Stimulated activated CD8-positive, alpha-beta memory T cell treated with anti-CD3 and anti-CD28 coated beads, Interleukin-15, amount 100 ng/mL, for 4 hours (primary cell): ENCODE results near the gene ARHGAP31.
"Not testable (repeated sequence)": the region's sequence is repeated elsewhere in the genome, so short reads cannot be mapped to it uniquely, and the experiment has no call there.

Source experiments
- DNase-seq, 2 donors: peaks; one replicate each; pipeline ENCODE4 v3.0.0-alpha.2; 2020; ENCODE audit warnings: low read depth in 2 of 2

Gene ARHGAP31

DNA sequence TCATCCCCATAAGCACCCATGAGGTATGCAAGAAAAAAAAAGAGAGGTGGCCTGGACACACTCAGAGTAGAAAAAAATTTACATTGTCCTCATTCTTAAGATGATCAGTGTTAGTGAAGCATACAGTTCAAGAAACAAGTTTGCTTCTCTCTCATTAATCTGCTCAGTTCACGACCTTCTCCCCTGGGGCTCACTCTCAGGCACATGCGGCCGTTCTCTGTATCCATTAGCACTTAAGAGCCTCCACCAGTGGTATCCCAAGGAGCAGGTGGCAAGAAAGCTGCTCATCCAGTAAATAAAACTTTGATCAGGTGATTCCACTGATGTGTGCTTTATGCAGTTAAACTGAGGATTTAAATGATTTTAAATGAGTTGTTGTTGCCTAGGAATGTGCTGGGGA, 57.4 kb downstream of the ARHGAP31 start:
- no peak for DNase-seq

DNA sequence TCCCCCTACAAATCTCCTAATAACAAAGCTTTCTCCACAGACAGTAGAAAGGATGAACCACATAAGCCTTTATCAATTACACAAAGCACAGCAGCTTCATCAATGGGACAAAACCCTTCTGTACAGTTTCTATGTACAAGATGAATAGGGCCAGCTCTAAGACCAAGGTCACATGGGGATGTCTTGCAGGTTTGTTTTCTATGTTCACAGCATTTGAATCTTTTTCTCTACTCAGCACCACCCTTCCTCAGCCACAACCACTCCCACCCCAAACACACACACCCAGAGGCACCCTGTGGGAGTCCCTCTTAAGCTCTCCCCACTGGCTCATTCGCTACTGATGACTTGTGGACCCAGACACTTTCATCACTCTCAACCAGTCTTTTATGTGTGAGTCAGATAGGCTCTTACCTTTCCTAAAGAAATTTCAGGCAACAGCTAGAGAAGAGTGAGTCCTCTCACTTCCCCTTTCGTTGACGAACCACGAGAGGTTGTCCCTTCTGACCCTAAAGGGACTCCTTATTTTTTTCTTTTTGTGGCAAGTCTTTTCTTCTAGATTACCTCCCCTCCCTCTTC, 57.9 kb downstream of the ARHGAP31 start:
- peak; percentile 40 to 43 for DNase-seq

DNA sequence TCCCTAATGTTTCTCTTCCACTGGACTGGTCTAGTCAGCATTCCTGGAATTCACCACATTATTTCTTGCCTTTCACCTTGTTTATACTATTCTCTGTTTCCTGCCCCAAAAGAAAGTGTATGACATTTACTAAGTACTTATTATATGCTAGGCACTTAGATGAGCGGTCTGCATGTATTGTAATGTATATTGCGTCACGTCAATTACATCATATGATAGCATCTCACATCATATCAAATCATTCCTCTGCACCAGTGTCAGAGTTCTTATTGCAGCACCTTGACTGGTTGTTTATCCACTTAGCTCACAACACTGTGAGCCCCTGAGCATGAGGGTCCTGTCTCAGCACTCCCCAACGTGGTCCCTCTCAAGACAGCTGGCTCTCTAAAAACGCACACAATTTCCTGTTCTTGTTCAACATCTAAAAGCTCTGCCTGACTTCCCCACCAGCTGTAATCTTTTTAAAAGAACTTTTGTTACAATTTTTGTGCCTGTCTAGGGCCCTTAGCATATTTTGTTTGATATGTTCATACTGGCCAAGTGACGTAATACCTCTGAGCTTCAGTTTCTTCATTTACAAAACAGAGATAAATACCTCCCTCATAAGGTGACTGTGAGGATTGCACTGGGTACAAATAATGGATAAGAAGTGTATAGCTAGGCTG, 58.8 kb downstream of the ARHGAP31 start:
- no peak for DNase-seq

DNA sequence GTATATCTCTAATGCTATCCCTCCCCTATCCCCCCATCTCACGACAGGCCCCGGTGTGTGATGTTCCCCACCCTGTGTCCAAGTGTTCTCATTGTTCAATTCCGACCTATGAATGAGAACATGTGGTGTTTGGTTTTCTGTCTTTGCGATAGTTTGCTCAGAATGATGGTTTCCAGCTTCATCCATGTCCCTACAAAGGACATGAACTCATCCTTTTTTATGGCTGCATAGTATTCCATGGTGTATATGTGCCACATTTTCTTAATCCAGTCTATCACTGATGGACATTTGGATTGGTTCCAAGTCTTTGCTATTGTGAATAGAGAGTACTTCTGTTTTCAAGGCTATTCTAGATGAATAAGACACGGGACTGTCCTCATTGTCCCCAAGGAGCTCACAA, 61.4 kb downstream of the ARHGAP31 start:
- not testable (repeated sequence) for DNase-seq

DNA sequence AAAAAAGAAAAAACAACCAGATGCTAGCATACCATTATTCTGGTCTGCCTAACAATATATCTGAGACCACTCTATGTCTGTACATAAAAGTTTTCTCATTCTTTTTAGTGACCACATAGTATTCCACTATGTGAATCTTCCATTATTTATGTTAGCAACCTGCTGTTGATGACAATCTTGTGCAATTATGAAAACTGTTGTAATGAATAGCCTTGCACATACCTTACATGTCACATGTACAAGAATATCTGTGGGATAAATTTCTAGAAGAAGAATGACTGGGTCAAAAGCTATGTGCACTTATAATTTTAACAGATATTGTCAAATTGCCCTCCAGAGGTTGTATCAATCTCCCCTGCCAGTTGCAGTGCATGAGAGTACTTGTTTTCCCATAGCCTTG, 62.5 kb downstream of the ARHGAP31 start:
- DNase-seq, result no peak

DNA sequence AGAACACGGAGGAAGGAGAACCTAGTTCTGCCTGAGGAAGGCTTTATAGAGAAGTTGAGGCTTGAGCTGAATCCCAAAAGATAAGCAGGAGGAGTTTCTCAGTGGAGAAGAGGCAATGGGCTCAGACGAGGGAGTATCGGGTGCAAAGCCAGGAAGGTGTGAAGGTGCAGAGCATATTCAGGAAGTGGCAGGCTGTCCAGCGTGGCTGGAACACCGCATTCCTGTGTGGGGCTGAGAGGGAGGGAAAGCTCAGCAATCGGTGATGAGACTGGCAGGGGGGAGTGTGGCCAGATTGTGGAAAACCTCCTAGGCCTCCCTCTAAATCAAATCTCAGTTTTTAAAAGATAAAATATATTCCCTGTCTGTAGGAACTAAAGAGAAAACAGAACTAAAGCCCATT, 63.0 kb downstream of the ARHGAP31 start:
- no peak for DNase-seq

DNA sequence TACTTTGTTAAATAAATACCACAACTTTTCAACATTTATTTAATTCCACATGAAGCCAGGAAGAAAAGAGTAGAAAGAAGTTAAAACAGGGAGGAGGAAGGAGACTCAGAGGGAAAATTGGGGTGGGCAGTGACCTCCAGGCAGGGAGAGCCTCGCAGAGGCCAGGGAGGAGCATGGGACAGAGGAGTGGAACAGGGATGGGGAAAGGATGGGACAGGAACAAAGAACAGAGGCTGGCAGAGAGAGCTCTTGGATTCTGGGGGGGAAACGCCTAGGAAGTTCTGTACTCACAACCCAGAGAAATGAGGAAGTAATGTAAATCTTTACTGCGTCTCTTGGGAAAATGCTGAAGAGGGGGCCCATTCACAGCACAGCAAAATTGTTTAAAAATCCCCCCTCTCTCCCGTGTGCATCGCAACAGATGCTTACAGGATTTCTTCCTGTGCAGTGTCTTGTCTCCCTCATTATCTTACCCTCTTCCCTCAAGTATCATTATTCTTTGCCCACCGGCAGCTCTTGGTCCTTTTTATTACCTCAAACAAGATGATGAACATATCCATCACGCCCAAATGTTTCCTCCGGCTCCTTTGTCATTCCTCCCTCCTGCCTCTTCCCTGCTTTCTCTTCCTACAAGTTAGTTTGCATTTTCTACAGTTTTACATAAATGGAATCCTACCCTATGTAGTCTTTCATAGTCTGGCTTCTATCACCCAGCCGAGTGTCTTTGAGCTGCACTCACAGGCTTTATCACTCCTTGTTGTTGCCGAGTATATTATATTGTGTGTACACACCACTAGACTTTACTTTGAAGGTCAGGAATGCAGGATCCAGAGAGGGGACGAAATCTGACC, 65.5 kb downstream of the ARHGAP31 start:
- DNase-seq, result no peak

DNA sequence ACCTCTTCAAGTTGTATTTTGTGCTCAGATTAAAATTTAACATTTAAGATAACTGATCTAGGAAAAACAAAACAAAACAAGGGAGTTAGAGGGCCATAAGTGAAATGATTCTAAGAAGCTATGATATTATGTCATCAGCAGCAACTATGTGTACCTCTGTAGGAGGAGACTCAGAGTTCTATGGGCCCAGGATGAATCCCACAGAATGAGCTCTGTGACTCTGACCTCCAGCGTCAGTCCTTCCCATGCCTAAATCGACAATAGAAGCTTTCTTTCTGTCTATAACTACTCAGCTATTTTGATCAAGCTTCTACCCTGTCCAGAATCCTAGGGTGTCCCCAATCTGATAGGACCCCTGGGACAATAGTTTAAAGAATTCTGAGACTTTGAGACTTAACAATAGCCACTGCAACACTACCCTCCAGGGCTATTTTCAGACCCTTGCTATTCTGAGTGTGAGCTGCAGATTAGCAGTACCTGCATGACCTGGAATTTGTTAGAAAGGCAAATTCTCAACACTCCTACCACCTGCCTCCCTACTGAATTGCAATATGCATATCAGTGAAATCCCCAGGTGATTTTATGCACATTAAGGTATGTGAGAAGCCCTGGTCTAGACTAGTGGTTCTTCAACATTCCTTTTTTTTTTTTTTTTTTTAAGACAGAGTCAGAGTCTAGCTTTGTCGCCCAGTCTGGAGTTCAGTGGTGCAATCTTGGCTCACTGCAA, 66.7 kb downstream of the ARHGAP31 start:
- DNase-seq, result no peak

DNA sequence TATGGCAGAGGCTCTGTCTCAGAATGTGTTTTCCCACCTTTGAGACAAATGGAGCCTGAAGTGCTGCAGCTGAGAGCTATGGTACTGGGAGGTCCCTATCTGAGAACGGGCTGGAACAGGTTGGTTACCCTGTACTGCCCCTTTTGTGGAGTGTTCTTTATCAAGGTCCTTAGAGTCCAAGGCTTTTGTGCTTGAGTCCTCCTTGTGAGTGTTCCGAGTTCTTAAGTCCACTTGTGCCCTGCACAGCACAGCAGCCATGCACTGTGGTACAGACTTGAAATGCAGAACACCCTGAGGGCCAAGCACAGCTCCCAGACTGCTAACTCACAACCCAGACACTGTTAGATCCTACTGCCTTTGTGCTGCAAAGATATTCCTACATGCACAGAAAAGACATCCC, 67.8 kb downstream of the ARHGAP31 start:
- no peak for DNase-seq

DNA sequence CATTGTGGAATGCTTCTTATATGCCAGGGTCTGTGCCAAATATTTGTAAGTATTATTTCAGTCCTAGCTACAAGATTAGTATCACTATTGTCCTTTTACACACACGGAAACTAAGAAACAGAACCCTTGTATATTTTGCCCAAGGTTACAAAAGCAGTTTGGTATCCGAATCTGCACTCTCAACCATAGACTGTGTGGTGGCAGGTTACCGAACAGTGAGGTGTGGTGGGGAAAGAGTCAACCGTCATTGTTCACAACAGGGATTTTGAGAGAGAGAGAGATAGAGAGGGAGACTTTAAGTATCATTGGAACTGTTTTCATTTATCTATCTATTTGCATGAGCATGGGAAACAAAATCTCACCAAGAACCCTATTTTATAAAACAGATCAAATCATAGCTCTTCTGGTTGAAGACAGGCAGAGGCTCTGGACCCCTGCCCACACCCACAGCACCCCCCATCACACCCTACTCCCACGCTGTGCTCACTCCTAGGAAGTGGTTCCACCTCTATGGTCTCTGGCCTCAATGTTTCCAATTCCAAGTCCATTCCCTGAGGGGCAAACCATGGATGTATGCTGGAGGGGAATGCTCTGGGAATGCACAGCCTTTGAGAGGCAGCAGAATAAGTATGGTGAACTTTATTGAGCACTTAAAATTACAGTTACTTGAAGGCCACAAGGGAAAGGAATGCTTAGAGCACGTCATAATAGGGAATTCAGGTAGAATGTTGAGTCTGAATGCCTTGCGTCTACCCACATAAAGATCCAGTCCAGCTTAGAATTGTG, 69.0 kb downstream of the ARHGAP31 start:
- no peak for DNase-seq

DNA sequence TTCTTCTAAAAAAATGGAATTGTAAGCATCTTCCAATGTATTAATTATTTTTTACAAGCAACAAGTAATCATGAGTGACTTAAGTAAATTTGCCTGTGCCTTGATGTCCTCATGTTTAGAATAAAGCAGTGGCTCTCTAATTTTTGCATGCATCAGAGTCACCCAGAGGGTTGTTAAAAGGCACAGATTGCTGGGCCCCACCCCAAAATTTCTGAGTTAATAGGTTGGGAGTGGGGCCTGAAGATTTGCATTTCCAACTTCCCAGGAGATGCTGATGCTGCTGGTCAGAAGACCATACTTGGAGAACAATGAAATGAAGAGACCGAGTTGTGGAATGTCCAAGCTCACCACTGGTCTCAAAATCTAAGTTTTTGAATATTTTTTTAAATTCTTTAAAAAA, 70.2 kb downstream of the ARHGAP31 start:
- no peak for DNase-seq

DNA sequence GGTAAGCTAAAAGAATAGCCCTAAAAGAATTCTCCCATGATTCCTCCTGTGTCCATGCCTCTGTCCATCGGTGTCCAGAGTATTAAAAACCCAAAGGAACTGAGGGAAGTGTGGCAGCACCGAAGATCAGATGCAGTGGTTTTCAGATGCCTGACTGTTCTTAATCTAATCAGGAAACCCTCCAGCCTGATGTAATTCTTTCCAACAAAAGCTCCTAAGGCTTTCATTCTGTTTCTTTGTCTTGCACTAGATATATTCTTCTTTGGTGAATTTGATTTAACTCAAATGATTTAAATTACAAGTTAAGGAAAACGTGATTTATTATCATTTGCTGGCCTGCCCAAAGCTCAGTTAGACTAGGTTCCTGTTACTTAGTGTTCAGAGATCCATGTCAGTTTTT, 71.2 kb downstream of the ARHGAP31 start:
- no peak for DNase-seq

DNA sequence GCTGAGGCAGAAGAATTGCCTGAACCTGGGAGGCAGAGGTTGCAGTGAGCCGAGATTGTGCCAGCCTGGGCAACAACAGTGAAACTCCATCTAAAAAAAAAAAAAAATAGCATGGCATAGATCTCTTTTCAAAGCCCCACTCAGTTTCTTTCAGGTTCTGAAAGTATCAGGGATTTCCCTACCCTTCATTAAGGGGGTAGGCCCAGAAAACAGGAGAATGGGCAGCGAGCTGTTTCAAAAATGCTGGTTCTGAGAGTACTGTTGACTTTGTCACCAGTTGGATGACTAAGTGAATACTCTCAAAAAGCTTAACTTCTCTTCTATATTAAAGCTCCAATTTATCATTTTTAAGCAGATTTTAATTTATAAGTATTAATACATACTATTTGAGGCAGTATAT, 72.8 kb downstream of the ARHGAP31 start:
- no peak for DNase-seq

DNA sequence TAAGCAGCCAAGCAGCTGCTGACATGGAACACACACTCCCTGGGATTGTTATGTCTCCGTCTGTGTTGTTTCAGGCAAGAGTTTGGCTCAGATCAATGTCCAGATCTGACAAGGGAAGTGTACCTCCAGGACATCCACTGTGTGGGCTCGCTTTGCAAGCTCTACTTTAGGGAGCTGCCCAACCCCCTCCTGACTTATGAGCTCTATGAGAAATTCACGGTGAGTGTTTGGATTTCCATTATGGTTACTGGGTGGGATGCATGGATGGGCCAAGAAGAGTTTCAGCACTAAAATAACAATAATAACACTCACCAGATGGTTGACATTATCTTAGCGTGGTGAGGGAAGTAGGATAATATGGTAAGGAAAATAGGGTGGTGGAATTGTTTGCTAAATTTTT, 74.1 kb downstream of the ARHGAP31 start:
- no peak for DNase-seq

DNA sequence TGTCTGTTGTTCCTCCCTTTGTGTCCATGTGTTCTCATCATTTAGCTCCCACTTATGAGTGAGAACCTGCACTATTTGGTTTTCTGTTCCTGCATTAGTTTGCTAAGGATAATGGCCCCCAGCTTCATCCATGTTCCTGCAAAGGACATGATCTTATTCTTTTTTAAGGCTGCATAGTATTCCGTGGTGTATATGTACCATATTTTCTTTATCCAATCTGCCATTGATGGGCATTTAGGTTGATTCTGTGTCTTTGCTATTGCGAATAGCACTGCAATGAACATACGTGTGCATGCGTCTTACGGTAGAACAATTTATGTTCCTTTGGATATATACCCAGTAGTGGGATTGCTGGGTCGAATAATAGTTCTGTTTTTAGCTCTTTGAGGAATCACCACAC, 77.6 kb downstream of the ARHGAP31 start:
- DNase-seq, result not testable (repeated sequence)

DNA sequence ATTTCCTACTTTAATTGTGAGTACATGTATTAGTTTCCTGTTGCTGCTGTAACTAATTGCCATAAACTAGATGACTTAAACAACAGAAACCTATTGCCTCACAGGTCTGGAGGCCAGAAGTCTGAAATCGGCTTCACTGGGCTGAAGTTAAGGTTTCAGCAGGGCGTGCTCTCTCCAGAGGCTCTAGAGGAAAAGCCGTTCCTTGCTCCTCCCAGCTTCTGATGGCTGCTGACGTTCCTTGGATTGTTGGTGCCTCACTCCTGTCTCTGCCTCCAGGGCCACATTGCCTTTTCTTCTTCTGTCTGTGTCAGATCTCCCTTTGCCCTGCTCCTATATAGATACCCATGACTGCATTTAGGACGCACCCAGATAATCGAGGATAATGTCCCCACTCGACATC, 80.9 kb downstream of the ARHGAP31 start:
- DNase-seq, result no peak

DNA sequence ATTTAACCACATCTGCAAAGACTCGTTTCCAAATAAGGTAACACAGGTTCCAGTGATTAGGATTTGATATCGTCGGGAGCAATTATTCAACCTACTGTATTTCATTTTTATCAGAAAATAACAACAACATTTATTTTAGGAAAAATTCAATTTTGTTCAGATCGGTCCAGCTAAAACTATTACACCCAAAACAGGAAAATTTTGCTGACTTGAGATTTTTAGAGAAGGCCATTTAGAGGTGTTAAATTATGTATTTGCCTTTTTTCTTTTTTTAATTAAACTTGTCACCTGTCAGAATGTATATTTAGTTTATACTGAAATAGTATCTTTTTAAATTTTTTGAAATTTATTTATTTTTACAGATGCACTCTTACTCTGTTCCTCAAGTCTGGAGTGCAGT, 81.3 kb downstream of the ARHGAP31 start:
- DNase-seq, result no peak

DNA sequence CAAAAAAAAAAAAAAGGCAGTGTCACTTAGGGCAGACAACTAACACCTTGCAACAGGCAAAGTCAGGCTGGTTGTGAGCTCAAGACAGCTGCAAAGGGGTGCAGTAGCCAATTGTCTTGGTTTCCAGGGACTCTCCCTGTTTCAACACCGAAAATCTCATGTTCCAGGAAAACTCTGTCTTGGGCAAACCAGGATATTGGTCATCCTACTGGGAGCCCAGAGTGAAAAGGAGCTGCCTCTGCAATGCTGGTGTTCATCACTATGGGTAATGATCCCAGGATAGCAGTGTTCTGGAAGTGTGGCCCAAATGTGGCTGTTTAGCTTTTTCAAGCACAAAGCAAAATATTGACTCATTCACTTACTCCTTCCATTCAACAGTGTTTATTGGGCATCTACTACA, 82.6 kb downstream of the ARHGAP31 start:
- no peak for DNase-seq

DNA sequence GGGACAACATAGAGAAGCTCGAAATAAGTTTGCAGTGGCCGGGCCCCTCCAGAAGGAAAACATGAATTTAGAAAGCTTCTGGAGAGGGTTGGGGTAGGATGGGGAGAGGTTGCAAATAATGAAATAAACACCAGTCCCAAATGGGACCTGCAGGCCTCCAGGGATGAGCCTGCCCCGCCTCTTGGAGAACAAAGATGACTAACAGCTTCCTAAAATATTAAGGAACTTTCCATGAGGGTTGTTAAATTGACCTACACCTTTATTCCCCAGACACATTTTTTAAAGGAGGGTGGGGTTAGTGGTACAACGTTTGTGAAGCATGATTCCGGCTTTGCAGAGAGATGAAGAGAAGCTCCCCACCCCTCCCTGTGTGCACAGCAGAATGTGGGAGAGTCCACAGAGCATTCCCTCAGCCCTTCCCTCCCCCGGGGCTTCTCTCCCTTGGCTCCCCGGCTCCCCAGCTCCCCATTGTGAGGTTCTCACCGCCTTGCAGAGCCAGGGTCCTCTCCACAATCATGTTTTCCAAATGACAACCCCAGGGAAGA, 84.1 kb downstream of the ARHGAP31 start:
- DNase-seq, result no peak

DNA sequence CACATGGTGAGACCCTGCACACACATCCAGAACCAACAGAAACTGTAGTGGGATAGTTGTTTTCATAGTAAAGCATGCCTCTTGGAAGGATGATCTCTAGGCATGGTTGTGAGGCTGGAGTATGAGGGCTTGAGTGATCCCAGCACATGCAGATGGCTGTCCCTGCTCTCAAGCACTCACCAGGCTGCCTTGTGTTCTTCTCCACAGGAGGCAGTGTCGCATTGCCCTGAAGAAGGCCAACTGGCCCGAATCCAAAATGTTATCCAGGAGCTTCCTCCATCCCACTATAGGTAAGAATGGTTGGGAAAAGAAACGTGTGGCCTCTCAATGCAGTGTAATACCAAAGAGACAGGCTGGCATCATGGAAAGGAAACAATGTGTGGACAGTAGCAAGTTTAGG, 86.5 kb downstream of the ARHGAP31 start:
- no peak for DNase-seq

DNA sequence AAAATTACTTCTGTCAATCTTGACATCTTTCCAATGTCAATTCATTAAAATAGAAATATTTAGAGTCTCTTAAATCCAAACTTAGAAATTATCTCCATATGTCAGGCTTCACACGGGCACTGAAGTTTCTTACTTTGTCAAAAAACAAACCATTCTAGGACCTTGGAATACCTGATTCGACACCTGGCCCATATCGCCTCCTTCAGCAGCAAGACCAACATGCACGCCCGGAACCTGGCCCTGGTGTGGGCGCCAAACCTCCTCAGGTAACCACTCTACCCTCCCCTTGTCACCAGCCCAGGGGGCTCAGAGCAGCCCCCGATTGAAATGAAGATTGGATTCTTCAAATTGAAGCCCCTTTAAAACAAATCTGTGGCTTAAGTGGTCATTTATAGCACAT, 88.0 kb downstream of the ARHGAP31 start:
- no peak for DNase-seq
